ENCODE results near the gene PDE7B.

Gene PDE7B

DNA sequence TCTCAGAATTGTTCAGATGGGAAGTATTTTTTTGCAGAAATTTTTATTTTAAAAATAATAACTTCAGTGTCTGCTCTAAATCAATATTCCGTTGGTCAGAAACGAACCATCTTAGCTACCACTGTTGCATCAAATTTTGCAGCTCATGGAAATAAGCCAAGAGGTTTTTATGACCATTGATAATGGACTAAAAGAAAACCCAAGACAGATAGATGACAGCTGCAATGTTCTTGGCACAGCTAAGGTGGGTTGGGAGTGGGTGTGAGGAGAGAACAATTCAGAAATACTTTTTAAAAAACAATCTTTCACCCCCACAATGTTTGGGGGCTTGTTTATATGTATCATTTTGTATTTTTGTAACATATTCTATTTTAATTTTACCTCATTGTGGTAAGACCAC is 121.1 kb downstream of the PDE7B start:
- Histone ChIP-seq H3K9me3 (ENCODE audit: control insufficient read depth, insufficient read depth, low read depth, low read length) (no peaks in the 10 kb centered on the region), H3K36me3 (ENCODE audit: control insufficient read depth in 2 of 2, insufficient read depth in 1 of 2, low read length in 2 of 2) (no peaks in the 10 kb centered on the region), H3K4me1 (ENCODE audit: control insufficient read depth, insufficient read depth, low read length) (no peaks in the 10 kb centered on the region), H3K4me3 (ENCODE audit: low read depth, low read length) (no peak overlapping the region), H3K27ac (ENCODE audit: extremely low read depth, low read depth, low read length) (no peak overlapping the region)
- TF ChIP-seq ZNF404 (tag by site-specific recombination; IDR thresholded peaks at IDR 0.05), result no peak
- TF ChIP-seq ZNF433 (tag by site-specific recombination; IDR thresholded peaks at IDR 0.05; ENCODE audit: low read depth), result no peak
- no peak for TF ChIP-seq ZNF26 (tag by site-specific recombination; IDR thresholded peaks at IDR 0.05)
- TF ChIP-seq ZNF623 (tag by site-specific recombination; IDR thresholded peaks at IDR 0.05), result no peak
- no peak for TF ChIP-seq ZNF670 (tag by site-specific recombination; IDR thresholded peaks at IDR 0.05; ENCODE audit: low read depth)
- no peak for TF ChIP-seq ZSCAN30 (tag by site-specific recombination; IDR thresholded peaks at IDR 0.05)
- no peak for TF ChIP-seq SCRT1 (tag by site-specific recombination; IDR thresholded peaks at IDR 0.05; ENCODE audit: borderline replicate concordance)
- TF ChIP-seq, protein P1, sequence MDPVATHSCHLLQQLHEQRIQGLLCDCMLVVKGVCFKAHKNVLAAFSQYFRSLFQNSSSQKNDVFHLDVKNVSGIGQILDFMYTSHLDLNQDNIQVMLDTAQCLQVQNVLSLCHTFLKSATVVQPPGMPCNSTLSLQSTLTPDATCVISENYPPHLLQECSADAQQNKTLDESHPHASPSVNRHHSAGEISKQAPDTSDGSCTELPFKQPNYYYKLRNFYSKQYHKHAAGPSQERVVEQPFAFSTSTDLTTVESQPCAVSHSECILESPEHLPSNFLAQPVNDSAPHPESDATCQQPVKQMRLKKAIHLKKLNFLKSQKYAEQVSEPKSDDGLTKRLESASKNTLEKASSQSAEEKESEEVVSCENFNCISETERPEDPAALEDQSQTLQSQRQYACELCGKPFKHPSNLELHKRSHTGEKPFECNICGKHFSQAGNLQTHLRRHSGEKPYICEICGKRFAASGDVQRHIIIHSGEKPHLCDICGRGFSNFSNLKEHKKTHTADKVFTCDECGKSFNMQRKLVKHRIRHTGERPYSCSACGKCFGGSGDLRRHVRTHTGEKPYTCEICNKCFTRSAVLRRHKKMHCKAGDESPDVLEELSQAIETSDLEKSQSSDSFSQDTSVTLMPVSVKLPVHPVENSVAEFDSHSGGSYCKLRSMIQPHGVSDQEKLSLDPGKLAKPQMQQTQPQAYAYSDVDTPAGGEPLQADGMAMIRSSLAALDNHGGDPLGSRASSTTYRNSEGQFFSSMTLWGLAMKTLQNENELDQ (tag by site-specific recombination; IDR thresholded peaks at IDR 0.05; ENCODE audit: low read depth), result no peak
- TF ChIP-seq ZFP41 (tag by site-specific recombination; IDR thresholded peaks at IDR 0.05; ENCODE audit: borderline replicate concordance), result no peak
- TF ChIP-seq ZNF24 (tag by site-specific recombination; IDR thresholded peaks at IDR 0.05), result no peak
- TF ChIP-seq, protein P2, sequence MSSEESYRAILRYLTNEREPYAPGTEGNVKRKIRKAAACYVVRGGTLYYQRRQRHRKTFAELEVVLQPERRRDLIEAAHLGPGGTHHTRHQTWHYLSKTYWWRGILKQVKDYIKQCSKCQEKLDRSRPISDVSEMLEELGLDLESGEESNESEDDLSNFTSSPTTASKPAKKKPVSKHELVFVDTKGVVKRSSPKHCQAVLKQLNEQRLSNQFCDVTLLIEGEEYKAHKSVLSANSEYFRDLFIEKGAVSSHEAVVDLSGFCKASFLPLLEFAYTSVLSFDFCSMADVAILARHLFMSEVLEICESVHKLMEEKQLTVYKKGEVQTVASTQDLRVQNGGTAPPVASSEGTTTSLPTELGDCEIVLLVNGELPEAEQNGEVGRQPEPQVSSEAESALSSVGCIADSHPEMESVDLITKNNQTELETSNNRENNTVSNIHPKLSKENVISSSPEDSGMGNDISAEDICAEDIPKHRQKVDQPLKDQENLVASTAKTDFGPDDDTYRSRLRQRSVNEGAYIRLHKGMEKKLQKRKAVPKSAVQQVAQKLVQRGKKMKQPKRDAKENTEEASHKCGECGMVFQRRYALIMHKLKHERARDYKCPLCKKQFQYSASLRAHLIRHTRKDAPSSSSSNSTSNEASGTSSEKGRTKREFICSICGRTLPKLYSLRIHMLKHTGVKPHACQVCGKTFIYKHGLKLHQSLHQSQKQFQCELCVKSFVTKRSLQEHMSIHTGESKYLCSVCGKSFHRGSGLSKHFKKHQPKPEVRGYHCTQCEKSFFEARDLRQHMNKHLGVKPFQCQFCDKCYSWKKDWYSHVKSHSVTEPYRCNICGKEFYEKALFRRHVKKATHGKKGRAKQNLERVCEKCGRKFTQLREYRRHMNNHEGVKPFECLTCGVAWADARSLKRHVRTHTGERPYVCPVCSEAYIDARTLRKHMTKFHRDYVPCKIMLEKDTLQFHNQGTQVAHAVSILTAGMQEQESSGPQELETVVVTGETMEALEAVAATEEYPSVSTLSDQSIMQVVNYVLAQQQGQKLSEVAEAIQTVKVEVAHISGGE (tag by site-specific recombination; conservative IDR thresholded peaks at IDR 0.05; ENCODE audit: low read depth), result no peak
- no peak for TF ChIP-seq ZFHX2 (tag by site-specific recombination; conservative IDR thresholded peaks at IDR 0.05)
- no peak for TF ChIP-seq ZNF302 (tag by site-specific recombination; IDR thresholded peaks at IDR 0.05; ENCODE audit: low read depth)
- no peak for TF ChIP-seq ZFP3 (tag by site-specific recombination; IDR thresholded peaks at IDR 0.05; ENCODE audit: low read depth)
- no peak for TF ChIP-seq ZNF600 (tag by site-specific recombination; IDR thresholded peaks at IDR 0.05)
- no peak for TF ChIP-seq ZBTB6 (tag by site-specific recombination; IDR thresholded peaks at IDR 0.05)
- no peak for TF ChIP-seq ZNF560 (tag by site-specific recombination; IDR thresholded peaks at IDR 0.05; ENCODE audit: borderline replicate concordance)
- ChIA-PET CTCF (interaction anchor here (0.7 kb wide), 1 partner anchor 56 kb away, joined by 3 read pairs; no protein-coding TSS in a partner anchor), POLR2A (no interaction called here)

DNA sequence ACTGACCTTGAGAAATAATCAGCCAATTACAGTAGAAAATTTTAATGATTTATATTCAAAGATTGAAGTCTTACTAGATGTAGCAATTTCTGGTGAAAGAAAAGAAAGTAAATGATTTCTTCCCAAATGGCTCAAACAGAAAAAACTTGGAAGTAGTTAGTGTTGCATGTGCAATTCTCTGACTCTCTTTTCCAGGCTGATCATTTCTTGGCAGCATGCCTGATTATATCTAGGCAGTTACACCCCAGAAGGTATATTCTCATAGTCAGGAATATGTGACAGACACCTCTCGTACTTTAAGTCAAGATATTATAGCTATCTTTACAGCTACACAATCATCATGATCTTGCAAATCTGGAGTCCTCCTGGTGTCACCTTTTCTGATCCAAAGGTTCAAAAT is 122.9 kb downstream of the PDE7B start:
- no peak overlapping the region for H3K27ac ChIP-seq (ENCODE audit: extremely low read depth, low read depth, low read length)
- H3K36me3 ChIP-seq (ENCODE audit: control insufficient read depth in 2 of 2, insufficient read depth in 1 of 2, low read length in 2 of 2), result no peaks in the 10 kb centered on the region
- POLR2A ChIA-PET, result no interaction called here
- no peaks in the 10 kb centered on the region for H3K4me1 ChIP-seq (ENCODE audit: control insufficient read depth, insufficient read depth, low read length)
- CTCF ChIA-PET, result no interaction called here
- H3K4me3 ChIP-seq (ENCODE audit: low read depth, low read length), result no peak overlapping the region
- H3K9me3 ChIP-seq (ENCODE audit: control insufficient read depth, insufficient read depth, low read depth, low read length), result no peaks in the 10 kb centered on the region
- TF ChIP-seq ZNF350 (tag by site-specific recombination; IDR thresholded peaks at IDR 0.05) (no peak), ZNF146 (tag by site-specific recombination; IDR thresholded peaks at IDR 0.05) (no peak), RBAK (tag by site-specific recombination; IDR thresholded peaks at IDR 0.05) (no peak), ZNF169 (tag by site-specific recombination; IDR thresholded peaks at IDR 0.05) (no peak), ZNF664 (tag by site-specific recombination; IDR thresholded peaks at IDR 0.05) (no peak)
- TF ChIP-seq, protein P3, sequence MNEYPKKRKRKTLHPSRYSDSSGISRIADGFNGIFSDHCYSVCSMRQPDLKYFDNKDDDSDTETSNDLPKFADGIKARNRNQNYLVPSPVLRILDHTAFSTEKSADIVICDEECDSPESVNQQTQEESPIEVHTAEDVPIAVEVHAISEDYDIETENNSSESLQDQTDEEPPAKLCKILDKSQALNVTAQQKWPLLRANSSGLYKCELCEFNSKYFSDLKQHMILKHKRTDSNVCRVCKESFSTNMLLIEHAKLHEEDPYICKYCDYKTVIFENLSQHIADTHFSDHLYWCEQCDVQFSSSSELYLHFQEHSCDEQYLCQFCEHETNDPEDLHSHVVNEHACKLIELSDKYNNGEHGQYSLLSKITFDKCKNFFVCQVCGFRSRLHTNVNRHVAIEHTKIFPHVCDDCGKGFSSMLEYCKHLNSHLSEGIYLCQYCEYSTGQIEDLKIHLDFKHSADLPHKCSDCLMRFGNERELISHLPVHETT (tag by site-specific recombination; IDR thresholded peaks at IDR 0.05), result no peak
- TF ChIP-seq, protein P4, sequence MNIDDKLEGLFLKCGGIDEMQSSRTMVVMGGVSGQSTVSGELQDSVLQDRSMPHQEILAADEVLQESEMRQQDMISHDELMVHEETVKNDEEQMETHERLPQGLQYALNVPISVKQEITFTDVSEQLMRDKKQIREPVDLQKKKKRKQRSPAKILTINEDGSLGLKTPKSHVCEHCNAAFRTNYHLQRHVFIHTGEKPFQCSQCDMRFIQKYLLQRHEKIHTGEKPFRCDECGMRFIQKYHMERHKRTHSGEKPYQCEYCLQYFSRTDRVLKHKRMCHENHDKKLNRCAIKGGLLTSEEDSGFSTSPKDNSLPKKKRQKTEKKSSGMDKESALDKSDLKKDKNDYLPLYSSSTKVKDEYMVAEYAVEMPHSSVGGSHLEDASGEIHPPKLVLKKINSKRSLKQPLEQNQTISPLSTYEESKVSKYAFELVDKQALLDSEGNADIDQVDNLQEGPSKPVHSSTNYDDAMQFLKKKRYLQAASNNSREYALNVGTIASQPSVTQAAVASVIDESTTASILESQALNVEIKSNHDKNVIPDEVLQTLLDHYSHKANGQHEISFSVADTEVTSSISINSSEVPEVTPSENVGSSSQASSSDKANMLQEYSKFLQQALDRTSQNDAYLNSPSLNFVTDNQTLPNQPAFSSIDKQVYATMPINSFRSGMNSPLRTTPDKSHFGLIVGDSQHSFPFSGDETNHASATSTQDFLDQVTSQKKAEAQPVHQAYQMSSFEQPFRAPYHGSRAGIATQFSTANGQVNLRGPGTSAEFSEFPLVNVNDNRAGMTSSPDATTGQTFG (tag by site-specific recombination; IDR thresholded peaks at IDR 0.05; ENCODE audit: borderline replicate concordance), result no peak

Measured in HEK293 (cell line).